HG03457 (cell line): ENCODE data around the gene OR6J1.
"Not testable (repeated sequence)": the region's sequence is repeated elsewhere in the genome, so short reads cannot be mapped to it uniquely, and the experiment has no call there.

Source experiments
- ATAC-seq: cut with Tn5 transposase; IDR thresholded peaks from one replicate; pipeline ENCODE4 v1.9.1; 2021; ENCODE audit warnings: moderate number of reproducible peaks; ENCODE audit not compliant: unreplicated experiment

The OR6J1 gene

GRCh38 chr14:22644305-22644635, at the start of gene OR6J1:
TSS of gene OR6J1 (minus strand) at chr14:22644352. CDS start at chr14:22634811, 9,541 bp downstream.
- ATAC-seq: no peak

DNA sequence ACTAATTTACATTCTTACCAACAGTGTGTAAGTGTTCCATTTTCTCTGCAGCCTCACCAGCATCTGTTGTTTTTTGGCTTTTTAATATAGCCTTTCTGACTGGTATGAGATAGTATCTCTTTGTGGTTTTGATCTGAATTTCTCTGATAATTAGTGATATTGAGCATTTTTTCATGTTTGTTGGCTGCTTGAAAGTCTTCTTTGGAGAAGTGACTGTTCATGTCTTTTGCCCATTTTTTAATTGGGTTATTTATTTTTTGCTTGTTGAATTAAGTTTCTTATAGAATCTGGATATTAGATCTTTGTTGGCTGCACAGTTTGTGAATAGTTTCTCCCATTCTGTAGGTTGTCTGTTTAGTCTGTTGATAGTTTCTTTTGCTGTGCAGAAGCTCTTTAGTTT, 48.0 kb upstream of the OR6J1 start:
- ATAC-seq: no peak

DNA sequence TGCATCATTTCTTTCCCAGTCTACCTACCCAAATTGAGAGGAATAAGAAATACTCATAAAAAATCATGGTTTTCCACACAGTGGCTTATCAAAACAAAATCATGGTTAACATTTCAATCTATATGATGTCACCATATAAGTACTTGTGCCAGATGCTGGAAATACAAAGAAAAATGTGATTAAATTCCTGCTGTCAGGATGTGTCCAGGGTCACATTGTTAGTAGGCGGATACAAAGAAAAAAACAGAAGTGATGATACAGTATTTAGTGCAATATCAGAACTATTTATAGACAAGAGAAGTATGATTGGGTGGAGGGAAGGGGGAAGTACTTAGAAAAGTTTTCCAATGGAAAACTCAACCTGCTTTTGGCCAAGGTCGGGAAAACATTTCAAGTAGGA, 47.0 kb upstream of the OR6J1 start:
- no peak for ATAC-seq

DNA sequence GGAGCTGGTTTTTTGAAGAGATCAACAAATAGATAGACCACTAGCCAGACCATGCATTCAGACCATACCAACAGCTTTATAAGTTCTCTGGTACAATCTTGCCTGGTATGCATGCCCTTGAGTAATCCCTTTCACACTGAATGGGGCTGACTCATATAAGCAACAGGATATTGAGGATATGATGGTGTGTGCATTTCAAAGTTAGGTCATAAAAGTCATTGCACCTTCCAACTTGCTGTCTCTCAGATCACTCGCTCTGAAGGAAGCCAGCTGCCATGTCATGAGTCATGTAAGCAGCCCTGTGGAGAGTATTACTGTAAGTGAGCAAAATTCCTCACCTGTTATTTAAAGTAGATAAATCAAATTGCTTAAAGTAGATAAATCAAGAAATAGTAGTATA, 45.0 kb upstream of the OR6J1 start:
- no peak for ATAC-seq

DNA sequence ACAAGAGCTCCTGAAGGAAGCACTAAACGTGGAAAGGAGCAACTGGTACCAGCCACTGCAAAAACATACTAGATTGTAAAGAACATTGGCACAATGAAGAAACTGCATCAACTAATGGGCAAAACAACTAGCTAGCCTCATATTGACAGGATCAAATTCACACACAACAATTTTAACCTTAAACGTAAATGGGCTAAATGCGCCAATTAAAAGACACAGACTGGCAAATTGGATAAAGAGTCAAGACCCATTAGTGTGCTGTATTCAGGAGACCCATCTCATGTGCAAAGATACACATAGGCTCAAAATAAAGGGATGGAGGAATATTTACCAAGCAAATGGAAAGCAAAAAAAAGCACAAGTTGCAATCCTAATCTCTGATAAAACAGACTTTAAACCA, 43.8 kb upstream of the OR6J1 start:
- not testable (repeated sequence) for ATAC-seq

- not testable (repeated sequence) for ATAC-seq
Observed at GRCh38 chr14:22686176-22686611, 42.0 kb upstream of the OR6J1 start.

DNA sequence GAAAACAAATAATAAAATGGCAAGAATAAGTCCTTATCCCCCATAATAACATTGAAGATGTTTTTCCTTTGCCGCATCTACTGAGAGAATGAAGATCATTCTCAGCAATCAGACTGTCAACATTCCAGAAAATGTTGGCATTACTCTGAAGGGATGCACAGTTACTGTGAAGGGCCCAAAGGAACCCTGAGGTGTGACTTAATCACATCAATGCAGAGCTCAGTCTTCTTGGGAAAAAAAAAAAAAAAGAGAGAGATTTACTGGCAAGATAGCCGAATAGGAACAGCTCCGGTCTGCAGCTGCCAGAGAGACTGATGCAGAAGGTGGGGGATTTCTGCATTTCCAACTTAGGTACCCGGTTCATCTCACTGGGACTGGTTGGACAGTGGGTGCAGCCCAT, 41.3 kb upstream of the OR6J1 start:
- ATAC-seq: no peak

DNA sequence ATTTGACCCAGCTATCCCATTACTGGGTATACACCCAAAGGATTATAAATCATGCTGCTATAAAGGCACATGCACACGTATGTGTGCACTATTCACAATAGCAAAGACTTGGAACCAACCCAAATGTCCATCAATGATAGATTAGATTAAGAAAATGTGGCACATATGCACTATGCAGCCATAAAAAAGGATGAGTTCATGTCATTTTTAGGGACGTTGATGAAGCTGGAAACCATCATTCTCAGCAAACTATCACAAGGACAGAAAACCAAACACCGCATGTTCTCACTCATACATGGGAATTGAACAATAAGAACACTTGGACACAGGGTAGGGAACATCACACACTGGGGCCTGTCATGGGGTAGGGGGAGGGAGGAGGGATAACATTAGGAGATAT, 39.3 kb upstream of the OR6J1 start:
- ATAC-seq: not testable (repeated sequence)

GRCh38 chr14:22678221-22678620, 34.1 kb upstream of the OR6J1 start:
- no peak for ATAC-seq

- ATAC-seq: not testable (repeated sequence)
Observed at GRCh38 chr14:22677551-22677950, 33.4 kb upstream of the OR6J1 start.

- ATAC-seq: no peak
Observed at GRCh38 chr14:22671622-22672021, 27.5 kb upstream of the OR6J1 start.

GRCh38 chr14:22668863-22669262, 24.7 kb upstream of the OR6J1 start:
- ATAC-seq: no peak

GRCh38 chr14:22668417-22668816, 24.3 kb upstream of the OR6J1 start:
- ATAC-seq: no peak

DNA sequence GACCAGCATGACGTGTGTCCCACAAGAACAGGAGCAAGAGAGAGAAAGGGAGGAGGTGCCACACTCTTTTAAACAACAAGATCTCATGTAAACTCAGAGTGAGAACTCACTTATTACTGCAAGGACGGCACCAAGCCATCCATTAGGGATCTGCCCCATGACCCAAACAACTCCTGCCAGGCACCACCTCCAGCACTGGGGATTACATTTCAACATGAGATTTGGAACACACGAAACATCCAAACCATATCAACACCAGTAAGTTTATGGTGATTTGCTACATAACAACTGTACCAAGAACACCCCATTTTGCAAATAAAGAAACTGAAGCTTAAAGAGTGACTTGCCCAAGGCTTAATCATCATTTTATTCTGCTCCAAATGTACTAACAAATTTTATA, 23.7 kb upstream of the OR6J1 start:
- no peak for ATAC-seq

GRCh38 chr14:22666203-22666893, 22.2 kb upstream of the OR6J1 start:
- no peak for ATAC-seq

DNA sequence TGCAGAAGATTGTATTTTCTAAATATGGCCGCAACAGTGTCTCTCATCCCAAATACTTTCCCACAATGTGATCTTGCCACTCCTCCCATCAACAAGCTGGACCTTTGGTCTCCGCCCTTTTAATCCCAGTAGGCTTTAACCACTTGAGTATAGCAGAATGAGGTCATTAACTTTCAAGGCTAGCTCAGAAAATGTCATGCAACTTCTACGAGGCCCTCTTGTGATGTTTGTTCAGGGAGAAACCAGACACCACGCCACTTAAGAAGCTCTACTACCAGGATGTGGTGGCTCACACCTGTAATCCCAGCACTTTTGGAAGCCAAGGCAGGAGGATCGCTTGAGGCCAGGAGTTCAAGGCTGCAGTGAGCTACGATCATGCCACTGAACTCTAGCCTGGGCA, 20.1 kb upstream of the OR6J1 start:
- no peak for ATAC-seq

DNA sequence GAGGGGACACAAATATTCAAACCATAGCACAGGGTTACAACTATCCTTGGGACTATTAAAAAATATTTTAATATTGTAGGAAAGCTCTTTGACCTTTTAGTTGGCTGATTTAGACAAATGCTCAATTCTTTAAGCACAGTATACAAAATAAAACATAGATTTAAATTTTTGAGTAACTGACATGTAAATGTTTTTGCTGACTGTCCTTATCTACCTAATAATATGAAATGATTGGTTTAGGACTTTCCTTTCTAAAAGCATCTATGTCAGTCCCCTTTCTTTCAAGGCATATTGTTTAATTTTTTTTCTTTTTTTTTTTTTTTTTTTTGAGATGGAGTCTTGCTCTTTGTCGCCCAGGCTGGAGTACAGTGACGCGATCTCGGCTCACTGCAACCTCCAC, 16.5 kb upstream of the OR6J1 start:
- no peak for ATAC-seq

- no peak for ATAC-seq
Observed at GRCh38 chr14:22658946-22659345, 14.8 kb upstream of the OR6J1 start.

DNA sequence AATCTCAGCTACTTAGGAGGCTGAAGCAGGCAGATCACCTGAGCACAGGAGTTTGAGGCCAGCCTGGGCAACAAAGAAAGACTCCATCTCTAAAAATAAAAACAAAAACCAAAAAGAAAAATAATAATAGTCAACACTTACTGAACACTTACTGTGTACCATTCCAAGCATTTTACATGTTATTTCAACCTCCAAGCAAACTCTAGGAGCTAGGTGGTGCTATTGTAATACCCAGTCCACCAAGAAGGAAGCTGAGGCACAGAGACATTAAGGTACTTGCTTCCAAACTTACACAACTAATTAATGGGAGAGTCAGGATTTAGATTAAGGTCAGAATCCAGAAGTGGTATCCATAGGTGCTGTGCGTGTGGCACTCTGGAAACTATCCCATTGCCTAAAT, 13.7 kb upstream of the OR6J1 start:
- no peak for ATAC-seq

GRCh38 chr14:22656945-22657731, 13.0 kb upstream of the OR6J1 start:
- no peak for ATAC-seq

DNA sequence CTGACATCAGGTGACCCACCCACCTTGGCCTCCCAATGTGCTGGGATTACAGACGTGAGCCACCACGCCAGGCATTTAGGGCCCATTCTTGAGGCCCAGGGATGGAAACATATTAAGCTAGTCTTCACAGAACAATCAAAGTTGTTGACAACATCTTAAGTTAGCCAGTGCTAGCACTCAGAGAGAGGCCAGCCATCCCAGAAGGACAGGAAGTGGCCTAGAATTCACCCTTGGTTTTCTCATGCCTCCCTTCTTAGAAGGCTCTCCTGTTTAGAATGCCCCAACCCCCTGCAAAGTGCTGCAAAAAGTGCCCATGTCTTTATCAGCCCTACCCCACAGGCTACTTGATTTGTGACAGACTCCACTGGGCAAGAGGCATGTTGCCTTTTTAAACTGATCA, 12.1 kb upstream of the OR6J1 start:
- no peak for ATAC-seq

DNA sequence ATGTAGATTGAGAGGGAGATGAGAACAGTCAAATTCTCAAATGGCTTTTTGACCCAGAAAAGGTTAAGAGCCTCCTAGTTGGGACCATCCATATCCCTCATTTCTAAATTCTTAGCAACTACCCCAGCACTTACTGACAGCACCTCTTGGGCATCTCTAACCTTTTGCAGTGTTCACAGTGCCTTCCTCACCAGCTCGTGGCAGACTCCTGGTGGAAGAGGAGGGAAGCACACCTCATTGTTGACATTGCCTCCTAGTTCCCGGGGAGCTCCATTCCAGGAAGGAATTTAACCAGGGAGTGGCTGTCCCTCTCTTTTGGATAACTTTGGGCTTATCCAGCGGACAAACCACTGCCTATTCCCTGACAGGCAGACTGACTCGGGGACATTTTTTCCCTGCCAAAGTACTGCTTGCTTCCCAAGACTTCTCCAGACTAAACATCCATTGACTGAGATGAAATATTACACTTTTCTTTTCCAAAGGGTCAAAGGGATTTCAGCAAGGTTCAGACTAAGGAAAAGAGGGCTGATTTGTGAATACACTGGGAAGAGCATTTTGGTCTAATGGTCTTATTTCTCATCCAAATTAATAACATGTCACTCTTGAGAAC, 9.0 kb upstream of the OR6J1 start:
- ATAC-seq: no peak
